Endothelial cell of umbilical vein (primary cell): ENCODE data around the gene OPTC. TPM values are rescaled to one million over a fixed set of nuclear protein-coding genes. Genes with fewer than 3 reads are reported as not detected.

Experiments
- BruUV-seq: library from RNA; stranded (reverse); fragments of 400-500 nt; replicated peaks from 2 replicates; lab custom pipeline; 2021; lab: Mats Ljungman, UMichigan
- CTCF ChIA-PET: fragments of 300-600, 350-600 bp; sonication (Branson Sonifier 250); formaldehyde crosslinking; loops from one replicate; lab custom pipeline; 2021; ENCODE audit warnings: antibody characterized with exemption, inconsistent platforms; lab: Charles Lee
- POLR2A ChIA-PET: fragments of 300-600, 350-600 bp; sonication (Branson Sonifier 250); formaldehyde crosslinking; loops from one replicate; lab custom pipeline; 2021; ENCODE audit warnings: antibody characterized with exemption, inconsistent platforms; lab: Charles Lee
- DNase-seq: peaks from one replicate; pipeline ENCODE4 v3.0.0-alpha.2; 2011; ENCODE audit warnings: low read depth, low spot score
- FAIRE-seq: peaks from 2 replicates; lab custom pipeline; 2011; peaks lifted over from hg19 to GRCh38; lab: Jason Lieb, UNC
- H2AFZ ChIP-seq: 2 replicates; pipeline ENCODE4 v1.6.0; 2012; ENCODE audit warnings: low read depth, low read length, control low read depth, inconsistent platforms
- H3K27ac ChIP-seq: 2 replicates; pipeline ENCODE4 v1.5.1; 2011; ENCODE audit warnings: low read depth, mild to moderate bottlenecking, control low read depth, low read length, moderate library complexity; ENCODE audit not compliant: insufficient read depth
- H3K27me3 ChIP-seq, 2 experiments: 2 replicates each; pipeline versions ENCODE4 v1.6.0 to v1.6.1; 2011; ENCODE audit warnings: low read length in 2 of 2, mixed read lengths in 1 of 2; ENCODE audit not compliant: control insufficient read depth in 2 of 2, insufficient read depth in 2 of 2
- H3K36me3 ChIP-seq, 2 experiments: 2 replicates in 1 of 2; 3 replicates in 1 of 2; pipeline ENCODE4 v1.5.1; 2011; ENCODE audit warnings: low read length in 2 of 2, mild to moderate bottlenecking in 1 of 2, moderate library complexity in 1 of 2; ENCODE audit not compliant: control insufficient read depth in 2 of 2, insufficient read depth in 2 of 2; ENCODE audit errors: extremely low read depth in 1 of 2
- H3K4me1 ChIP-seq: 3 replicates; pipeline ENCODE4 v1.5.1; 2011; ENCODE audit warnings: mild to moderate bottlenecking, low read length; ENCODE audit not compliant: control insufficient read depth, insufficient read depth; ENCODE audit errors: extremely low read depth
- H3K4me2 ChIP-seq: 2 replicates; pipeline ENCODE4 v1.6.1; 2011; ENCODE audit warnings: low read length, control low read depth, mixed read lengths; ENCODE audit not compliant: insufficient read depth
- H3K4me3 ChIP-seq, 3 experiments: fragments of 200-600 bp in 1 of 3; sonication (generic), shearing (Covaris generic) in 1 of 3; replicated peaks in 1 of 3; 2 replicates each; pipeline ENCODE4 v1.5.1; 2011 to 2016; ENCODE audit warnings: control low read depth in 3 of 3, low read length in 3 of 3, mild to moderate bottlenecking in 2 of 3, inconsistent platforms in 1 of 3, low read depth in 1 of 3, moderate library complexity in 1 of 3; ENCODE audit not compliant: insufficient read depth in 1 of 3
- H3K79me2 ChIP-seq: 2 replicates; pipeline ENCODE4 v1.6.0; 2012; ENCODE audit warnings: low read length, inconsistent platforms; ENCODE audit not compliant: control insufficient read depth, insufficient read depth
- H3K9ac ChIP-seq: replicated peaks from 2 replicates; pipeline ENCODE3; 2011; ENCODE audit warnings: low read length, control low read depth; ENCODE audit not compliant: insufficient read depth; ENCODE audit errors: extremely low read depth
- H3K9me1 ChIP-seq: replicated peaks from 3 replicates; pipeline ENCODE4 v1.6.0; 2011; ENCODE audit warnings: mild to moderate bottlenecking, low read length; ENCODE audit not compliant: control insufficient read depth, insufficient read depth; ENCODE audit errors: extremely low read depth
- H3K9me3 ChIP-seq: replicated peaks from 2 replicates; pipeline ENCODE4 v1.5.1; 2012; ENCODE audit warnings: low read length, inconsistent platforms; ENCODE audit not compliant: control insufficient read depth, insufficient read depth
- H4K20me1 ChIP-seq: replicated peaks from 2 replicates; pipeline ENCODE3; 2011; ENCODE audit warnings: mild to moderate bottlenecking, low read length; ENCODE audit not compliant: control insufficient read depth, insufficient read depth; ENCODE audit errors: extremely low read depth
- EZH2 ChIP-seq: IDR thresholded peaks from 2 replicates; pipeline ENCODE4 v1.6.1; 2012; ENCODE audit warnings: borderline replicate concordance, low read depth, mild to moderate bottlenecking, moderate library complexity, low read length, inconsistent platforms; ENCODE audit not compliant: severe bottlenecking
- FOS ChIP-seq: IDR thresholded peaks from 2 replicates; pipeline ENCODE4 v1.6.1; 2011; ENCODE audit warnings: mild to moderate bottlenecking, low read length, moderate library complexity, borderline replicate concordance; ENCODE audit not compliant: insufficient read depth
- GATA2 ChIP-seq: IDR thresholded peaks from 2 replicates; pipeline ENCODE4 v1.7.0; 2011; ENCODE audit warnings: low read depth, mild to moderate bottlenecking, moderate library complexity, mixed read lengths, low read length; ENCODE audit not compliant: insufficient read length, insufficient read depth
- JUN ChIP-seq: IDR thresholded peaks from 2 replicates; pipeline ENCODE4 v1.6.1; 2011; ENCODE audit warnings: borderline replicate concordance, low read depth; ENCODE audit not compliant: insufficient read length, insufficient read depth
- MYC ChIP-seq: IDR thresholded peaks from one replicate; pipeline ENCODE4 v1.6.1; 2011; ENCODE audit warnings: mild to moderate bottlenecking, low read depth, low read length
- POLR2A ChIP-seq: IDR thresholded peaks from 2 replicates; pipeline ENCODE4 v1.6.1; 2012; ENCODE audit warnings: low read depth, mild to moderate bottlenecking, control low read depth, low read length
- POLR2AphosphoS5 ChIP-seq: IDR thresholded peaks from 2 replicates; pipeline ENCODE4 v1.6.1; 2012; ENCODE audit warnings: low read depth, mild to moderate bottlenecking, control low read depth, low read length, moderate library complexity; ENCODE audit not compliant: insufficient read depth
- dilution Hi-C: fragments of 300-500 bp; cut with MboI; formaldehyde crosslinking; loops from one replicate; pipeline ENCODE4 v1.15.0; 2019; ENCODE audit warnings: low sequenced_read_pairs; ENCODE audit not compliant: extremely low pct_ligation_motif_present
- intact Hi-C: fragments of 100-400 bp; cut with micrococcal nuclease; formaldehyde crosslinking; loops from one replicate; pipeline ENCODE4 v1.10.0; 2022
- polyA plus RNA-seq, 4 experiments: library from polyadenylated mRNA; depleted of rRNA in 3 of 4; stranded (reverse) in 3 of 4; unstranded in 1 of 4; fragments of >200 nt; gene quantifications; 2 replicates each; pipeline versions ENCODE4 v1.2.1 to v1.2.3, GENCODE V29; 2011 to 2012; ENCODE audit warnings: missing spikeins in 1 of 4
- total RNA-seq: library from RNA; stranded (reverse); gene quantifications from 2 replicates; pipeline ENCODE4 v1.2.3, GENCODE V29; 2021
- TF ChIP-seq, protein P1 (sequence below), 2 donors: IDR thresholded peaks; 1 replicate in 1 of 2; 2 replicates in 1 of 2; pipeline ENCODE4 v1.5.1; 2011; ENCODE audit warnings: low read length in 2 of 2, mild to moderate bottlenecking in 2 of 2, moderate library complexity in 2 of 2, control low read depth in 1 of 2, inconsistent platforms in 1 of 2, low read depth in 1 of 2; ENCODE audit not compliant: insufficient read depth in 1 of 2; ENCODE audit errors: extremely low read depth in 1 of 2
- TF ChIP-seq, protein P2 (sequence below): IDR thresholded peaks from 2 replicates; pipeline ENCODE4 v1.6.1; 2011; ENCODE audit not compliant: insufficient read depth, insufficient read length

The OPTC gene
- total and polyA plus RNA-seq, 2 donors (not counting 3 experiments of a cell fraction or from before 2014, with no cell fraction given): not detected

DNA sequence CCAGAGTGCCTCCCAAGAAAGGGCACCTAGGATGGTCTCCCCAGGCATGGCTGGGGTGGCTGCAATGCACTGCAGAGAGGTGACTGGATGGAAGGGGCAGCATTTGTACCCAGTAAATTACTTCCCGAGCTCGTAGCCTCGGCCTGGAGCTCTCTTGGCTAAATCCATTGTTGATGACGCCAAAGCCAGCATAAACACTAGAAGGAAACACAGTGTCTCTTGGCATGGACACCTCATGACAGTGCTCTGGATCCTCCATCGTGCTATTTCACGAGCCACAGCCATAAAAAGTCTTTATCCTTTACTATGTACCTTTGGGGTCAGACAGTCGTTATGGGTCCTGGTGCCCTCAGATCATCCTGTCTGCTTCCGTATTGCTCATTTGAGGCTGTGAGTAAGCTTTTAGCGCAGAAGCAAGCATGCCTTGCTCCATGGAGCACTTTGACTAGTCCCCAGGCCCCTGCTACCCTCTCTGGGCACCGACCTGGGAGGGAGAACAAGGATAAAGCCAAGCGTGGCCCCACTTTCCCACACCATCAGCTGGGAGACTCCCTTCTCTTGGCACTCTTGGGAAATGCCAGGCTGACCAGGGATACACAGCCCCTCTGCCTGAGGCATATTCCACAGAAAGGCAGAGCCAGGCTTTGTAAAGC lies 28.7 kb upstream of the OPTC start:
- Histone ChIP-seq H3K9ac (no peak overlapping the region), H4K20me1 (no peaks in the 10 kb centered on the region), H3K79me2 (no peaks in the 10 kb centered on the region), H3K27ac (no peak overlapping the region), H3K4me3 (no peak overlapping the region), H3K27me3 (peaks cover 24 to 26% of the 10 kb centered on the region in 2 experiments), H3K9me3 (no peaks in the 10 kb centered on the region), H2AFZ (no peak overlapping the region), H3K36me3 (no peaks in the 10 kb centered on the region), H3K4me2 (no peak overlapping the region), H3K9me1 (no peaks in the 10 kb centered on the region), H3K4me1 (no peaks in the 10 kb centered on the region)
- POLR2A ChIA-PET: no interaction called here
- CTCF ChIA-PET: interaction anchor here (1.3 kb wide), 1 partner anchor 23 kb away, joined by 4 read pairs; no protein-coding TSS in a partner anchor
- FAIRE-seq (no peak), DNase-seq (no peak)
- no peak for TF ChIP-seq POLR2A
- TF ChIP-seq EZH2: no peak
- TF ChIP-seq, protein P1, sequence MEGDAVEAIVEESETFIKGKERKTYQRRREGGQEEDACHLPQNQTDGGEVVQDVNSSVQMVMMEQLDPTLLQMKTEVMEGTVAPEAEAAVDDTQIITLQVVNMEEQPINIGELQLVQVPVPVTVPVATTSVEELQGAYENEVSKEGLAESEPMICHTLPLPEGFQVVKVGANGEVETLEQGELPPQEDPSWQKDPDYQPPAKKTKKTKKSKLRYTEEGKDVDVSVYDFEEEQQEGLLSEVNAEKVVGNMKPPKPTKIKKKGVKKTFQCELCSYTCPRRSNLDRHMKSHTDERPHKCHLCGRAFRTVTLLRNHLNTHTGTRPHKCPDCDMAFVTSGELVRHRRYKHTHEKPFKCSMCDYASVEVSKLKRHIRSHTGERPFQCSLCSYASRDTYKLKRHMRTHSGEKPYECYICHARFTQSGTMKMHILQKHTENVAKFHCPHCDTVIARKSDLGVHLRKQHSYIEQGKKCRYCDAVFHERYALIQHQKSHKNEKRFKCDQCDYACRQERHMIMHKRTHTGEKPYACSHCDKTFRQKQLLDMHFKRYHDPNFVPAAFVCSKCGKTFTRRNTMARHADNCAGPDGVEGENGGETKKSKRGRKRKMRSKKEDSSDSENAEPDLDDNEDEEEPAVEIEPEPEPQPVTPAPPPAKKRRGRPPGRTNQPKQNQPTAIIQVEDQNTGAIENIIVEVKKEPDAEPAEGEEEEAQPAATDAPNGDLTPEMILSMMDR (IDR thresholded peaks at IDR 0.05; ENCODE audit: extremely low read depth in 1 of 2, insufficient read depth in 1 of 2, low read depth in 1 of 2, low read length in 2 of 2): no peak
- no peak for TF ChIP-seq GATA2
- TF ChIP-seq JUN: no peak
- no peak for TF ChIP-seq FOS
- TF ChIP-seq MYC: no peak
- no peak for TF ChIP-seq POLR2AphosphoS5
- TF ChIP-seq, protein P2, sequence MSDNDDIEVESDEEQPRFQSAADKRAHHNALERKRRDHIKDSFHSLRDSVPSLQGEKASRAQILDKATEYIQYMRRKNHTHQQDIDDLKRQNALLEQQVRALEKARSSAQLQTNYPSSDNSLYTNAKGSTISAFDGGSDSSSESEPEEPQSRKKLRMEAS: no peak
- BruUV-seq: no TSS peak
- dilution Hi-C loops (no loop called here), intact Hi-C loops (no loop called here)
